Measurements from ENCODE around the gene FGF13.

FGF13 gene

GRCh38 chrX:138709886-138710791 is 1.4 kb downstream of the FGF13 start:
- no peak for TF ChIP-seq CTCF (IDR thresholded peaks at IDR 0.05; ENCODE audit: low read depth, low read length, missing control alignments)
- no peak for DNase-seq (ENCODE audit: low read depth)
- H3K4me3 ChIP-seq (ENCODE audit: low read depth, low read length), result no peak overlapping the region

GRCh38 chrX:138708268-138708667 is 3.2 kb downstream of the FGF13 start:
- H3K4me3 ChIP-seq (ENCODE audit: low read depth, low read length), result no peak overlapping the region
- no peak for TF ChIP-seq CTCF (IDR thresholded peaks at IDR 0.05; ENCODE audit: low read depth, low read length, missing control alignments)
- no peak for DNase-seq (ENCODE audit: low read depth)

GRCh38 chrX:138704596-138704995 is 6.9 kb downstream of the FGF13 start:
- no peak for TF ChIP-seq CTCF (IDR thresholded peaks at IDR 0.05; ENCODE audit: low read depth, low read length, missing control alignments)
- H3K4me3 ChIP-seq (ENCODE audit: low read depth, low read length), result no peak overlapping the region
- DNase-seq (ENCODE audit: low read depth), result no peak

- H3K4me3 ChIP-seq (ENCODE audit: low read depth, low read length), result no peak overlapping the region
- no peak for TF ChIP-seq CTCF (IDR thresholded peaks at IDR 0.05; ENCODE audit: low read depth, low read length, missing control alignments)
Measured at GRCh38 chrX:138704101-138704500, 7.4 kb downstream of the FGF13 start.

GRCh38 chrX:138692591-138692990 is 18.9 kb downstream of the FGF13 start:
- H3K4me3 ChIP-seq (ENCODE audit: low read depth, low read length), result no peak overlapping the region
- no peak for TF ChIP-seq CTCF (IDR thresholded peaks at IDR 0.05; ENCODE audit: low read depth, low read length, missing control alignments)
- DNase-seq (ENCODE audit: low read depth), result no peak

More at GRCh38 chrX:138704101-138704500, 7.4 kb downstream of the FGF13 start:
- DNase-seq (ENCODE audit: low read depth), result no peak

GRCh38 chrX:138691186-138691585 is 20.3 kb downstream of the FGF13 start:
- no peak for TF ChIP-seq CTCF (IDR thresholded peaks at IDR 0.05; ENCODE audit: low read depth, low read length, missing control alignments)
- no peak for DNase-seq (ENCODE audit: low read depth)

GRCh38 chrX:138690591-138690990 is 20.9 kb downstream of the FGF13 start:
- no peak for TF ChIP-seq CTCF (IDR thresholded peaks at IDR 0.05; ENCODE audit: low read depth, low read length, missing control alignments)
- H3K4me3 ChIP-seq (ENCODE audit: low read depth, low read length), result no peak overlapping the region
- DNase-seq (ENCODE audit: low read depth), result no peak

More at GRCh38 chrX:138691186-138691585, 20.3 kb downstream of the FGF13 start:
- H3K4me3 ChIP-seq (ENCODE audit: low read depth, low read length), result no peak overlapping the region

Measured in GM12864 (cell line).